ENCODE data around the gene TMEM106A. TPM values are rescaled to one million over a fixed set of nuclear protein-coding genes. Genes with fewer than 3 reads are reported as not detected.

TMEM106A gene
- polyA plus RNA-seq, 2 of the 4 experiments (the other 2 are of a cell fraction) = 1.2 to 2.6 TPM

DNA sequence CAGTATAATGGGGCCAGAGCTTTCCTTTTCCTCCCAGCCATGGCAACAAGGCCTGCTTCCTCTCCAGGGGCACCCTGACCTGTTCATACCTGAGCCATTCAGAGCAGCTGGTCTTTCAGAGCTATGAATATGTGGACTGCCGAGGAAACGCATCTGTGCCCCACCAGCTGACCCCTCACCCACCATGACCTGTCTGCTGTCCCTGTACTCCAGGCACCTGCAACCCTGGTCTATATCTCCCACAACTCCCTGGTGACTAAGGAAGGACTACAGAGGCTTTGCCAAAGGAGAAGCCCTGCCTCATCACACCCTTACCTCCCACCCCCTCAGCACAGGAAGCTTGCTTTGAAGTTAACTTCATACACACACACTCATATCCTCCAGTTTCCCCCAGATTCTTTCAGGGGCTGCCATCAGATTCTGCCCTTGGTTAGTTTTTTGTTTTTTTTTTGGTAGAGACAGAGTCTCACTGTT, 6.0 kb downstream of the TMEM106A start (continued):
- TF ChIP-seq TFCP2L1 (CRISPR knock-in tag; IDR thresholded peaks at IDR 0.05) (no peak), HOXA7 (CRISPR knock-in tag; IDR thresholded peaks at IDR 0.05) (no peak)

DNA sequence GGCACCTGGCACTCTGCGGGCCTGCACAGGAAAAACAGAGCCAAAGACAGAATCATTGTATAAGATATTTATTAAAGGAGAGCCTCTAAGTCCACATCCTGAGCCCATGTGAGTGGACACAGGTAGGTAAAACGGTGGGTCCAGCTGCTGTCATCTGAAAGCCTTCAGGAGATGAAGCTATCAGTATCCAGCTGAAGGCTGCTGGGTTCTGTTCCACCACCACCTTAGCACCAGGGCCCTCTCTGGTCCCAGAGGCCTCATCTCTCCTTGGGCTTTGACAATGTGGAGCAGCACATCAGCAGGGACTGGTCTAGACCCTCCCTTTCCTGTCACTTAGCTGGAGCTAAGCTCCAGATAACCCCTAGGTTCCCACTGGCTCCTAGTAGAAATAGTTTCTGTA, 7.3 kb downstream of the TMEM106A start:
- H3K27ac ChIP-seq = no peak overlapping the region
- whole genome bisulfite sequencing (ENCODE audit: missing lambda C conversion rate) = 77% methylated on average over 2 of the region's 2 CpGs
- ATAC-seq (no peak; a peak in 1 of 6 replicates), FAIRE-seq (no peak), DNase-seq (ENCODE audit: low read depth in 1 of 2, low spot score in 1 of 2) (no peak)
- TF ChIP-seq ZC3H11A (IDR thresholded peaks at IDR 0.05) (no peak), SMC3 (IDR thresholded peaks at IDR 0.05) (no peak), NPAS2 (CRISPR knock-in tag; IDR thresholded peaks at IDR 0.05; ENCODE audit: borderline replicate concordance) (no peak), CHD2 (IDR thresholded peaks at IDR 0.05; ENCODE audit: low read length, partially characterized antibody) (no peak), HOXA7 (CRISPR knock-in tag; IDR thresholded peaks at IDR 0.05) (no peak), POLR2A (IDR thresholded peaks at IDR 0.05; ENCODE audit: low read length) (no peak), EHF (CRISPR knock-in tag; IDR thresholded peaks at IDR 0.05) (no peak), NFE2L2 (conservative IDR thresholded peaks at IDR 0.05; ENCODE audit: low read length) (no peak), MAZ (IDR thresholded peaks at IDR 0.05; ENCODE audit: borderline replicate concordance, low read depth, low read length) (no peak), CBX8 (IDR thresholded peaks at IDR 0.05) (no peak), HEYL (CRISPR knock-in tag; IDR thresholded peaks at IDR 0.05) (no peak)
- TF ChIP-seq, protein P1, sequence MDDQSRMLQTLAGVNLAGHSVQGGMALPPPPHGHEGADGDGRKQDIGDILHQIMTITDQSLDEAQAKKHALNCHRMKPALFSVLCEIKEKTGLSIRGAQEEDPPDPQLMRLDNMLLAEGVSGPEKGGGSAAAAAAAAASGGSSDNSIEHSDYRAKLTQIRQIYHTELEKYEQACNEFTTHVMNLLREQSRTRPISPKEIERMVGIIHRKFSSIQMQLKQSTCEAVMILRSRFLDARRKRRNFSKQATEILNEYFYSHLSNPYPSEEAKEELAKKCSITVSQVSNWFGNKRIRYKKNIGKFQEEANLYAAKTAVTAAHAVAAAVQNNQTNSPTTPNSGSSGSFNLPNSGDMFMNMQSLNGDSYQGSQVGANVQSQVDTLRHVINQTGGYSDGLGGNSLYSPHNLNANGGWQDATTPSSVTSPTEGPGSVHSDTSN (IDR thresholded peaks at IDR 0.05) = no peak
- TF ChIP-seq, protein P2, sequence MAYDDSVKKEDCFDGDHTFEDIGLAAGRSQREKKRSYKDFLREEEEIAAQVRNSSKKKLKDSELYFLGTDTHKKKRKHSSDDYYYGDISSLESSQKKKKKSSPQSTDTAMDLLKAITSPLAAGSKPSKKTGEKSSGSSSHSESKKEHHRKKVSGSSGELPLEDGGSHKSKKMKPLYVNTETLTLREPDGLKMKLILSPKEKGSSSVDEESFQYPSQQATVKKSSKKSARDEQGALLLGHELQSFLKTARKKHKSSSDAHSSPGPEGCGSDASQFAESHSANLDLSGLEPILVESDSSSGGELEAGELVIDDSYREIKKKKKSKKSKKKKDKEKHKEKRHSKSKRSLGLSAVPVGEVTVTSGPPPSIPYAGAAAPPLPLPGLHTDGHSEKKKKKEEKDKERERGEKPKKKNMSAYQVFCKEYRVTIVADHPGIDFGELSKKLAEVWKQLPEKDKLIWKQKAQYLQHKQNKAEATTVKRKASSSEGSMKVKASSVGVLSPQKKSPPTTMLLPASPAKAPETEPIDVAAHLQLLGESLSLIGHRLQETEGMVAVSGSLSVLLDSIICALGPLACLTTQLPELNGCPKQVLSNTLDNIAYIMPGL (CRISPR knock-in tag; IDR thresholded peaks at IDR 0.05; ENCODE audit: borderline replicate concordance) = no peak
- TF ChIP-seq, protein P3, sequence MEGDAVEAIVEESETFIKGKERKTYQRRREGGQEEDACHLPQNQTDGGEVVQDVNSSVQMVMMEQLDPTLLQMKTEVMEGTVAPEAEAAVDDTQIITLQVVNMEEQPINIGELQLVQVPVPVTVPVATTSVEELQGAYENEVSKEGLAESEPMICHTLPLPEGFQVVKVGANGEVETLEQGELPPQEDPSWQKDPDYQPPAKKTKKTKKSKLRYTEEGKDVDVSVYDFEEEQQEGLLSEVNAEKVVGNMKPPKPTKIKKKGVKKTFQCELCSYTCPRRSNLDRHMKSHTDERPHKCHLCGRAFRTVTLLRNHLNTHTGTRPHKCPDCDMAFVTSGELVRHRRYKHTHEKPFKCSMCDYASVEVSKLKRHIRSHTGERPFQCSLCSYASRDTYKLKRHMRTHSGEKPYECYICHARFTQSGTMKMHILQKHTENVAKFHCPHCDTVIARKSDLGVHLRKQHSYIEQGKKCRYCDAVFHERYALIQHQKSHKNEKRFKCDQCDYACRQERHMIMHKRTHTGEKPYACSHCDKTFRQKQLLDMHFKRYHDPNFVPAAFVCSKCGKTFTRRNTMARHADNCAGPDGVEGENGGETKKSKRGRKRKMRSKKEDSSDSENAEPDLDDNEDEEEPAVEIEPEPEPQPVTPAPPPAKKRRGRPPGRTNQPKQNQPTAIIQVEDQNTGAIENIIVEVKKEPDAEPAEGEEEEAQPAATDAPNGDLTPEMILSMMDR (IDR thresholded peaks at IDR 0.05) = no peak
- ChIA-PET CTCF (interaction anchor here (0.6 to 1.8 kb wide), 3 partner anchors 41 to 91 kb away, joined by 4 to 5 read pairs (median 5); no protein-coding TSS in a partner anchor), POLR2A (interaction anchor here (1.1 to 2.8 kb wide), 2 partner anchors 24 to 97 kb away, joined by 3 to 25 read pairs; no protein-coding TSS in a partner anchor)
- H3K4me1 ChIP-seq = no peaks in the 10 kb centered on the region
- no peaks in the 10 kb centered on the region for H3K9me3 ChIP-seq
- no peak overlapping the region for H3K4me3 ChIP-seq
- no peak overlapping the region for H3K4me2 ChIP-seq

DNA sequence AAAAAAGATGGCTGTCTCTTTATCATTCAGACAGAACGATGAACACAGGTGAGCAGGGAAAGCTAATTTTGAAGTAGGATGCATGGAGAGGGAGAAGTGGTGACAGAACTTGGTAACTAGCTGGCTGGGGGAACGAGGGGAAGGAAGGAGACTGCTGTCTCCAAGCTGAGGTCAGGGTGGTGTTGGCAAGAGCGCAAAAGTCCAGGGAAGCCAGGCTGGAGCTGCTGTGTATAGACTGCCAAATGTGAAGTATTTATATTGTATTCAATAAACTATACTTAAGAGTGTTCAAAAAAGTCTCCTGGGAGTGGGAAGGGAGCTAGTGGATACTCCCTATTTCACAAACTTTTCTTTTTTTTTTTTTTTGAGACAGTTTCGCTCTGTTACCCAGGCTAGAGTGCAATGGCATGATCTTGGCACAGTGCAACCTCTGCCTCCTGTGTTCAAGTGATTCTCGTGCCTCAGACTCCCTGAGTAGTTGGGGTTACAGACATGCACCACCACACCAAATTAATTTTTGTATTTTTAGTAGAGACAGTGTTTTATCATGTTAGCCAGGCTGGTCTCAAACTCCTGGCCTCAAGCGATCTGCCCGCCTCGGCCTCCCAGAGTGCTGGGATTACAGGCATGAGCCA, 8.2 kb downstream of the TMEM106A start:
- ATAC-seq (no peak), DNase-seq (ENCODE audit: low read depth in 1 of 2, low spot score in 1 of 2) (no peak), FAIRE-seq (no peak)
- WGBS (ENCODE audit: missing lambda C conversion rate) = 76% methylated on average over 8 of the region's 8 CpGs
- CTCF ChIA-PET = interaction anchor here (0.5 to 1.8 kb wide), 6 partner anchors 22 to 806 kb away, joined by 3 to 5 read pairs (median 4); no protein-coding TSS in a partner anchor
- no peak overlapping the region for H3K4me3 ChIP-seq
- POLR2A ChIA-PET = interaction anchor here (0.6 to 2.8 kb wide), 5 partner anchors 8 to 635 kb away, joined by 3 to 25 read pairs (median 4); partner anchors contain the start of gene TMEM106A
- no peaks in the 10 kb centered on the region for H3K4me1 ChIP-seq
- no peak overlapping the region for H3K4me2 ChIP-seq
- TF ChIP-seq RCOR1 (IDR thresholded peaks at IDR 0.05; ENCODE audit: low read depth, low read length) (no peak), RAD21 (conservative IDR thresholded peaks at IDR 0.05 in 1 of 2, IDR thresholded peaks at IDR 0.05 in 1 of 2) (no peak), GATA3 (IDR thresholded peaks at IDR 0.05; ENCODE audit: borderline replicate concordance) (no peak), HOXB13 (CRISPR knock-in tag; IDR thresholded peaks at IDR 0.05; ENCODE audit: low read depth) (no peak), ZC3H11A (IDR thresholded peaks at IDR 0.05) (no peak), NR3C1 (IDR thresholded peaks at IDR 0.05) (no peak)
- TF ChIP-seq, protein P4, sequence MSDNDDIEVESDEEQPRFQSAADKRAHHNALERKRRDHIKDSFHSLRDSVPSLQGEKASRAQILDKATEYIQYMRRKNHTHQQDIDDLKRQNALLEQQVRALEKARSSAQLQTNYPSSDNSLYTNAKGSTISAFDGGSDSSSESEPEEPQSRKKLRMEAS (IDR thresholded peaks at IDR 0.05) = no peak
- no peaks in the 10 kb centered on the region for H3K9me3 ChIP-seq
- H3K27ac ChIP-seq = no peak overlapping the region

Measured in A549 (cell line).